K562 (cell line): ENCODE results near the gene MOB3B. TPM values are rescaled to one million over a fixed set of nuclear protein-coding genes. Genes with fewer than 3 reads are reported as not detected.

Experiments
- BACH1 ChIP-seq: fragments of 200-800 bp; sonication (Bioruptor generic); IDR thresholded peaks from 2 replicates; pipeline ENCODE4 v1.6.1; 2016; ENCODE audit warnings: missing genetic modification characterization, missing compliant biosample characterization
- CLOCK ChIP-seq: fragments of 250-450 bp; sonication (Bioruptor Pico); IDR thresholded peaks from 2 replicates; pipeline ENCODE4 v1.4.0; 2020; ENCODE audit warnings: mild to moderate bottlenecking, moderate library complexity, borderline replicate concordance
- IRF9 ChIP-seq: fragments of 450-650 bp; IDR thresholded peaks from 2 replicates; pipeline ENCODE4 v1.6.1; 2016; ENCODE audit warnings: missing biosample characterization, missing genetic modification characterization
- SAFB ChIP-seq: fragments of 200-400 bp; formaldehyde crosslinking; IDR thresholded peaks from 2 replicates; pipeline ENCODE4 v1.6.1; 2017; ENCODE audit warnings: low read depth, low read length, borderline replicate concordance
- ZMIZ1 ChIP-seq, 2 experiments: fragments of 150-350 bp in 1 of 2; IDR thresholded peaks; 2 replicates each; pipeline ENCODE4 v1.6.1; 2012 to 2016; ENCODE audit warnings: low read depth in 2 of 2, low read length in 2 of 2, mild to moderate bottlenecking in 1 of 2, moderate library complexity in 1 of 2
- ZNF780A ChIP-seq: fragments of 250-450 bp; sonication (Bioruptor Pico); IDR thresholded peaks from 2 replicates; pipeline ENCODE4 v1.5.0; 2021; ENCODE audit warnings: mild to moderate bottlenecking
- polyA plus RNA-seq, 8 experiments: library from polyadenylated mRNA; depleted of rRNA in 4 of 8; stranded (reverse) in 5 of 8; unstranded in 3 of 8; fragments of >200 nt; fragmentation: Nextera tagmentation in 2 of 8; fragmentation: Illumina TruSeq in 1 of 8; extraction: Ambion mirVana in 2 of 8; extraction: Trizol in 1 of 8; gene quantifications; 2 replicates each; pipeline versions ENCODE4 v1.2.1 to v1.2.3, GENCODE V29; 2011 to 2014; ENCODE audit warnings: inconsistent platforms in 1 of 8, missing spikeins in 1 of 8
- total RNA-seq, 7 experiments: library from RNA; depleted of rRNA in 6 of 7; stranded (reverse); fragments of >200 nt in 6 of 7; fragmentation: Illumina TruSeq in 2 of 7; extraction: Trizol in 2 of 7; gene quantifications; 2 replicates each; pipeline versions ENCODE4 v1.2.1 to v1.2.3, GENCODE V29; 2011 to 2021; ENCODE audit warnings: low replicate concordance in 1 of 7

MOB3B gene
- total and polyA plus RNA-seq, 9 of the 15 experiments (the other 6 are each of a cell fraction or from before 2014, with no cell fraction given): 3.6 to 12.8 (median 7.2) TPM

DNA sequence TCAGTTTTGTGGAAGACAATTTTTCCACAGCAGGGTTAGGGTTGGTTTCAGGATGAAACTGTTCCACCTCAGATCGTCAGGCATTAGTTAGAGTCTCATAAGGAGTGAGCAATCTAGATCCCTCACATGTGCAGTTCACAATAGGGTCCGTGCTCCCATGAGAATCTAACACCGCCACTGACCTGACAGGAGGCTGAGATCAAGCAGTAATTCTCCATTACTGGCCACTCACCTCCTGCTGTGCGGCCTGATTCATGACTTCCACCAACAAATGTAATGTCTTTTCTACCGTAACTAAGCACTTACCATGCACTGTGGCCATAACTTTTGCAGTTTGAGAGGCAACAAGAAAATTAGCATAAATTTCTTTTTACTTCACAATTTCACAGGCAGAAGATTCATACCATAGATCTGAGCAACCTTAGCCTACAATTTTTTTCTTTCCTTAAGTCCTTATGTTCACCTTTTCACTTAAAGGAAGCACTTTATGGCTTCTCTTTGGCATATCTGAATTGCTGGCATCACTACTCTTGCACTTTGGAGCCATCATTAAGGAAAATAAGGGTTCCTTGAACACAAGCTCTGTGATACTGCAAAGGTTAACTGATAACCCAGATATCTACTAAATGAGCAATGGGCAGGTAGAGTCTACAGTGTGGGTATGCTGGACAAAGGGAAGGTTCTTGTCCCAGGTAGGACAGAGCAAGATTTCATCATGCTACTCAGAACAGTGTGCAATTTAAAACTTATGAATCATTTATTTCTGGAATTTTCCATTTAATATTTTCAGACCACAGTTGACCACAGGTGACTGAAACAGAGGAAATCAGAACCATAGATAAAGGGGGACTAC lies 88.5 kb downstream of the MOB3B start (continued):
- TF ChIP-seq IRF9: no peak
- no peak for TF ChIP-seq SAFB
- TF ChIP-seq ZNF780A (CRISPR knock-in tag): no peak
- no peak for TF ChIP-seq CLOCK (CRISPR knock-in tag)
- no peak for TF ChIP-seq BACH1 (tag)
- TF ChIP-seq ZMIZ1 (IDR thresholded peaks at IDR 0.05; ENCODE audit: low read depth in 2 of 2, low read length in 2 of 2): no peak
